Motor neuron (in vitro differentiated cells): Measurements from ENCODE around the gene HAGHL. TPM values are rescaled to one million over a fixed set of nuclear protein-coding genes. Genes with fewer than 3 reads are reported as not detected.
A peak's percentile ranks its signal among the peaks of the same experiment; 100 is the strongest.
"Not testable (repeated sequence)": the region's sequence is repeated elsewhere in the genome, so short reads cannot be mapped to it uniquely, and the experiment has no call there.

Source experiments
- ATAC-seq, 8 experiments: fragments of 200-7000 bp; cut with Tn5 transposase; replicated peaks in 6 of 8; 2 replicates each; pipeline ENCODE4 v1.8.0; 2021; ENCODE audit warnings: mild to moderate bottlenecking in 8 of 8, moderate library complexity in 8 of 8
- H3K27ac ChIP-seq, 2 donors: fragments of 250-450 bp; sonication (Bioruptor Pico); 2 replicates each; pipeline ENCODE4 v1.9.0; 2021; ENCODE audit warnings: antibody characterized with exemption in 2 of 2, mild to moderate bottlenecking in 2 of 2, moderate library complexity in 1 of 2
- H3K4me1 ChIP-seq, 2 donors: fragments of 250-450 bp; sonication (Bioruptor Pico); replicated peaks in 1 of 2; 2 replicates each; pipeline ENCODE4 v1.6.1; 2021; ENCODE audit warnings: antibody characterized with exemption in 2 of 2, mild to moderate bottlenecking in 2 of 2, moderate library complexity in 1 of 2
- H3K4me3 ChIP-seq, 5 donors: fragments of 250-450 bp; sonication (Bioruptor Pico); 2 replicates each; pipeline ENCODE4 v1.9.0; 2021; ENCODE audit warnings: antibody characterized with exemption in 5 of 5, mild to moderate bottlenecking in 5 of 5, moderate library complexity in 4 of 5
- WGBS, 10 experiments: fragments of 450-650 bp; shearing (Covaris generic); methylation state at CpG; one replicate each; pipeline ENCODE4 v1.0.0; 2022; 5-methylcytosine and 5-hydroxymethylcytosine counted together
- in situ Hi-C, 9 experiments: fragments of 400-800 bp; cut with MboI; loops; one replicate each; pipeline ENCODE4 v1.15.0; 2021; ENCODE audit warnings: low sequenced_read_pairs in 9 of 9, low pct_unique_long_range_greater_than_20kb in 2 of 9; ENCODE audit not compliant: unreplicated experiment in 9 of 9
- total RNA-seq, 8 experiments: library from RNA; unstranded; fragments of 300-600 nt; gene quantifications; 2 replicates each; pipeline versions ENCODE4 v1.2.3 to v1.2.4, GENCODE V29; 2022

HAGHL gene
- total RNA-seq, 8 experiments from 2014 or later = 6.6 to 36.6 (median 14.2) TPM

- H3K4me1 ChIP-seq = peaks cover 45 to 56% of the 10 kb centered on the region in 2 donors
- H3K27ac ChIP-seq = peak overlapping the region; percentile 75 to 87
- in situ Hi-C loops = loop anchor here in 1 of 9 experiments (25.0 kb wide), 1 partner anchor 356 kb away; the partner anchor contains the start of gene SSTR5
- ATAC-seq = peak in 6 of 8 experiments; percentile 2 to 19 (median 5)
- WGBS, 10 experiments = 0 to 83% (median 60%) methylated on average over 1 to 2 of the region's 49 CpGs; no CpG with 5 or more reads in 7 of the 10 experiments
- H3K4me3 ChIP-seq = peak overlapping the region; percentile 55 to 96 (median 85)
Measured at GRCh38 chr16:706189-707061, 20.5 kb upstream of the HAGHL start.

GRCh38 chr16:707062-707538, 19.8 kb upstream of the HAGHL start:
- peak in 3 of 8 experiments; percentile 3 to 47 (median 5) for ATAC-seq
- Histone ChIP-seq H3K4me3 (peak overlapping the region in 1 of 5 donors; percentile 85), H3K4me1 (peaks cover 52 to 59% of the 10 kb centered on the region in 2 donors), H3K27ac (peak overlapping the region; percentile 75 to 87)
- 10 to 43% (median 20%) methylated on average over 1 to 6 of the region's 14 CpGs; no CpG with 5 or more reads in 7 of the 10 experiments for whole genome bisulfite sequencing, 10 experiments
- in situ Hi-C loops = loop anchor here in 1 of 9 experiments (25.0 kb wide), 1 partner anchor 355 kb away; the partner anchor contains the start of gene SSTR5

DNA sequence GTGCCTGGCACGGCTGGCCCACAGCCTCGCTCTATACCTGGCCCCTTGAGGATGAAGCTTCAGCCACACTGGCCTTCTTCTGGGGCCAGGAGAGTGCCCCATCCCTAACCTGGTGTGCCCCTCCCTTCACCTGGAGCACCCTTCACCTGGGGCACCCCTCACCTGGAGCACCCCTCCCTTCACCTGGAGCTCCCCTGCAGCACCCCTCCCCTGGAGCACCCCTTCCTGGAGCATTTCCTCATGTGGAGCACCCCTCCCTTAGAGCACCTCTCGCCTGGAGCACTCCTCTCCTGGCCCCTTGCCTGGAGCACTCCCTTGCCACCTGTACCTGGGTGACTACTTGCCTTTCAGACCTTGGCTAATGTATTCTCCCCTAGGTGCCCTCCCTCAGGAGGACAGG, 18.9 kb upstream of the HAGHL start:
- no CpG with 5 or more reads among the region's 3 CpGs for WGBS, 10 experiments
- ATAC-seq = no peak
- in situ Hi-C loops = loop anchor here in 1 of 9 experiments (25.0 kb wide), 1 partner anchor 354 kb away; the partner anchor contains the start of gene SSTR5
- Histone ChIP-seq H3K4me3 (no peak overlapping the region), H3K4me1 (peaks cover 52 to 60% of the 10 kb centered on the region in 2 donors), H3K27ac (no peak overlapping the region)

DNA sequence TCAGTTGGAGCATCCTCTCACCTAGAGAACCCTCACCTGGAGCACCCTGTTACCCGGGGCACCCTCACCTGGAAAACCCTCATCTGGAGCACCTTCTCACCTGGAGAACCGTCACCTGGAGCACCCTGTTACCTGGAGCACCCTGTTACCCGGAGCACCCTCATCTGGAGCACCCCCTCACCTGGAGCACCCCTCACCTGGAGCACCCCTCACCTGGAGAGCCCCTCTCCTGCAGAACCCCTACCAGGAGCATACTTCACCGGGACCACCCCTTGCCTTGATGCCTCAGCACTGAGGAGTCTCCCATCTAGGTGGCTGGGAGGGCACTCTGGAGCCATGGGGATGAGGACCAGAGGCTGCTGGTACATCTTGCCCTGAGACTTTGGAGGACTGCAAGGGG, 17.9 kb upstream of the HAGHL start:
- in situ Hi-C loops = loop anchor here in 1 of 9 experiments (25.0 kb wide), 1 partner anchor 353 kb away; the partner anchor contains the start of gene SSTR5

GRCh38 chr16:709566-710499, 17.1 kb upstream of the HAGHL start:
- ATAC-seq = peak; percentile 28 to 71 (median 58)

More for the DNA sequence above, 17.9 kb upstream of the HAGHL start:
- peak in 1 of 8 experiments; percentile 0 for ATAC-seq
- H3K4me3 ChIP-seq = no peak overlapping the region
- H3K27ac ChIP-seq = peak overlapping the region; percentile 87 to 92
- WGBS, 10 experiments = no CpG with 5 or more reads among the region's 4 CpGs
- peaks cover 48 to 54% of the 10 kb centered on the region in 2 donors for H3K4me1 ChIP-seq

GRCh38 chr16:710500-711075, 16.3 kb upstream of the HAGHL start:
- WGBS, 10 experiments = 14% methylated on average over 3 of the region's 21 CpGs; no CpG with 5 or more reads in 9 of the 10 experiments
- in situ Hi-C loops = loop anchor here in 1 of 9 experiments (25.0 kb wide), 1 partner anchor 352 kb away; the partner anchor contains the start of gene SSTR5
- peak overlapping the region; percentile 87 to 92 for H3K27ac ChIP-seq
- H3K4me3 ChIP-seq = peak overlapping the region; percentile 27 to 35 (median 28)
- H3K4me1 ChIP-seq = peaks cover 42 to 53% of the 10 kb centered on the region in 2 donors
- no peak for ATAC-seq

More at GRCh38 chr16:709566-710499, 17.1 kb upstream of the HAGHL start:
- in situ Hi-C loops = loop anchor here in 1 of 9 experiments (25.0 kb wide), 1 partner anchor 352 kb away; the partner anchor contains the start of gene SSTR5
- H3K27ac ChIP-seq = peak overlapping the region; percentile 87 to 92
- H3K4me1 ChIP-seq = peaks cover 42 to 53% of the 10 kb centered on the region in 2 donors
- 0 to 50% (median 4%) methylated on average over 1 to 5 of the region's 30 CpGs; no CpG with 5 or more reads in 4 of the 10 experiments for WGBS, 10 experiments
- H3K4me3 ChIP-seq = peak overlapping the region; percentile 27 to 35 (median 28)

DNA sequence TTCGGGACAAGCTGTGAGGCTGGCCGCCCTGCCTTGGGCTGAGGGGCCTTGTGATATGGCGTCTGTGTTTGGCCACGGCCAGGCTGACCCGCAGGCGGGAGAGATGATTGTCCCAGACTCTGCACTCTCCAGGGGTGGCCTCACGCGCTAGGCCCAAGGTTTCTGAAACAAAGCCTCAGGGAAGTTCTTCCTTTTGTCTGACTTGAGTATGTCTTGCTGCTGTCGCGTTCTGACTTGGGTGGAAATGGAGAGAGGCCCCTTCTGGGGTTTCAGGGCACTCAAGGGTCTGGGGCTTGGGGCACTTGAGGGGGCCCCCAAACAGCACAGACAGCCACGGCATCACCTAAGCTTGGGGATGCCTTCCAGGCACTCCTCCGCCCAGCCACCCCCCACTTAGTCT, 15.8 kb upstream of the HAGHL start:
- Histone ChIP-seq H3K4me3 (peak overlapping the region in 1 of 5 donors; percentile 35), H3K4me1 (peaks cover 45 to 52% of the 10 kb centered on the region in 2 donors)

GRCh38 chr16:711548-712320, 15.2 kb upstream of the HAGHL start:
- Histone ChIP-seq H3K4me3 (peak overlapping the region in 1 of 5 donors; percentile 10), H3K4me1 (peaks cover 46 to 50% of the 10 kb centered on the region in 2 donors), H3K27ac (peak overlapping the region; percentile 87 to 92)
- ATAC-seq = peak; percentile 7 to 52 (median 16)
- in situ Hi-C loops = loop anchor here in 1 of 9 experiments (25.0 kb wide), 1 partner anchor 351 kb away; the partner anchor contains the start of gene SSTR5
- WGBS, 10 experiments = 0 to 100% (median 22%) methylated on average over 1 to 12 of the region's 25 CpGs; no CpG with 5 or more reads in 2 of the 10 experiments

More for the DNA sequence above, 15.8 kb upstream of the HAGHL start:
- H3K27ac ChIP-seq = peak overlapping the region; percentile 87 to 92
- WGBS, 10 experiments = 20 to 72% (median 52%) methylated on average over 2 to 5 of the region's 12 CpGs; no CpG with 5 or more reads in 7 of the 10 experiments
- ATAC-seq = no peak
- in situ Hi-C loops = loop anchor here in 1 of 9 experiments (25.0 kb wide), 1 partner anchor 351 kb away; the partner anchor contains the start of gene SSTR5

- H3K4me3 ChIP-seq, H3K27ac ChIP-seq, ATAC-seq: not testable (repeated sequence)
- 22 to 100% (median 56%) methylated on average over 1 to 7 of the region's 13 CpGs; no CpG with 5 or more reads in 2 of the 10 experiments for WGBS, 10 experiments
- in situ Hi-C loops = loop anchor here in 1 of 9 experiments (25.0 kb wide), 1 partner anchor 350 kb away; the partner anchor contains the start of gene SSTR5
- H3K4me1 ChIP-seq = peaks cover 51 to 55% of the 10 kb centered on the region in 2 donors
Measured at GRCh38 chr16:712740-713250, 14.1 kb upstream of the HAGHL start.

DNA sequence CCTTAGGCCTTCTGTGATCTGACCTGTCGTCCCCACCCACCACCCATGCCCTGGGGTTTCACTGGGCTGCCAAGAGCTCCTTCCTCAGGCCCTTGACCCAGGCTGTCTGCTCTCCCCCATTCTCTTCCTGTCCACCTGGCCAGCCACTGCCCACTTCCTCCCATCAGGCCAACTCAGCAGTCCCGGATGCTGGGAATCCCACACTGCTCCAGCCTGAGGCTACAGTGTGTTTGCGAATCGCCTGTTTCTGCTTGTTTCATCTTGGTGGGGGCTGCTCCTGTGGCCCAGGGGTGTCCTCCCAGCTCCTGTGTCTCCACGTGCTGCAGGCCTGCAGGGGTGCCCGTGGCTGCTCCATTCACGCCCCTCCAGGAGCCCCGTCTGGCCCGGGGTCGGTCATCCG, 12.8 kb upstream of the HAGHL start:
- Histone ChIP-seq H3K27ac (no peak overlapping the region), H3K4me1 (peaks cover 60 to 64% of the 10 kb centered on the region in 2 donors), H3K4me3 (peak overlapping the region in 3 of 5 donors; percentile 61 to 74 (median 65))
- no peak for ATAC-seq
- in situ Hi-C loops = loop anchor here in 1 of 9 experiments (25.0 kb wide), 1 partner anchor 348 kb away; the partner anchor contains the start of gene SSTR5
- 80 to 100% (median 100%) methylated on average over 1 of the region's 11 CpGs; no CpG with 5 or more reads in 7 of the 10 experiments for WGBS, 10 experiments
